Kidney epithelial cell (primary cell): Measurements from ENCODE around the gene NKX1-2. TPM values are rescaled to one million over a fixed set of nuclear protein-coding genes. Genes with fewer than 3 reads are reported as not detected.
A peak's percentile ranks its signal among the peaks of the same experiment; 100 is the strongest.

Experiments used
- DNase-seq: peaks from one replicate; pipeline ENCODE4 v3.0.0-alpha.2; 2010; ENCODE audit warnings: low read depth
- H3K27me3 ChIP-seq: 2 replicates; pipeline ENCODE4 v1.6.0; 2011; ENCODE audit warnings: low read length; ENCODE audit not compliant: control insufficient read depth, insufficient read depth
- H3K36me3 ChIP-seq: 2 replicates; pipeline ENCODE4 v1.5.1; 2011; ENCODE audit warnings: low read length; ENCODE audit not compliant: control insufficient read depth, insufficient read depth
- H3K4me3 ChIP-seq: 2 replicates; pipeline ENCODE4 v1.5.1; 2011; ENCODE audit warnings: low read depth, mild to moderate bottlenecking, control low read depth, low read length
- CTCF ChIP-seq: IDR thresholded peaks from 2 replicates; pipeline ENCODE4 v1.5.1; 2011; ENCODE audit warnings: mild to moderate bottlenecking, moderate library complexity, low read length, control low read depth, inconsistent platforms; ENCODE audit not compliant: insufficient read depth, poor library complexity, severe bottlenecking
- total RNA-seq: library from RNA; depleted of rRNA; stranded (reverse); fragments of >200 nt; gene quantifications from 2 replicates; pipeline ENCODE4 v1.2.3, GENCODE V29; 2015

NKX1-2 gene
- total RNA-seq, 1 donor from 2014 or later, result not detected

DNA sequence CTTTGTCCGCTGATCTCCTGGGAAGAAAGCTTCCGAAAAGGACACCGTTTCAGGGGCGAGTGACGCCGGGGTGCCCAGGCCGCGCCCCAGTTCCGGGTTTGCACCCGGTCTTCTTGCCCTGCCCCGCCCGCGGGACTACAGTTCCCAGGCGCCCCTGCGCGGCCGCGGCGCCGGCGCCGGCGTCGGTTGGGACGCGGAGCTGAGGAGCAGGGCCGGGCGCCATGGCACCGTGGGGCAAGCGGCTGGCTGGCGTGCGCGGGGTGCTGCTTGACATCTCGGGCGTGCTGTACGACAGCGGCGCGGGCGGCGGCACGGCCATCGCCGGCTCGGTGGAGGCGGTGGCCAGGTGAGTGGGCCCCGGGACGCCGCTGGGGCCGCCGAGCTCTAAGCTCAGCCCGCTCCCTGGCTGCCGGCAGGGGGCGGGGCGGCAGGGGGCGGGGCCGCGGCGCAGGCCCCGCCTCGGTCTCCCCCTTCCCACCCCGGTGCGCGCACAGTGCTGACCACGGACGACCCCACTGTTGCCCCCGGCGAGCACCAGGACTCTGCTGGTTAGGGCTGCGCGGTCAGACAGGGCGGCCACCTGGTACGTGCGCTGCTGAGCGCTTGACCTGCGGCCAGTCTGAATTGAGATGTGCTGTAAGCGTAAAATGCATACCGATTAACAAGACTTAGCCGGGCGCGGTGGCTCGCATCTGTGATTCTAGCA is 12.0 kb upstream of the NKX1-2 start, which contains the start of gene LHPP:
LHPP (plus strand) TSS at position 182 of the 706 bp plus-strand sequence; CDS start at position 222, 40 bp downstream.
- TF ChIP-seq CTCF, result no peak
- DNase-seq, result peak; percentile 14
- H3K27me3 ChIP-seq, result peaks cover 2% of the 10 kb centered on the region
- no peaks in the 10 kb centered on the region for H3K36me3 ChIP-seq
- peak within 1 kb of the TSS; percentile 87 for H3K4me3 ChIP-seq

GRCh38 chr10:124460144-124460543 is 10.3 kb upstream of the NKX1-2 start:
- no peaks in the 10 kb centered on the region for H3K36me3 ChIP-seq
- peaks cover 9% of the 10 kb centered on the region for H3K27me3 ChIP-seq
- no peak overlapping the region for H3K4me3 ChIP-seq
- TF ChIP-seq CTCF, result no peak
- DNase-seq, result no peak

DNA sequence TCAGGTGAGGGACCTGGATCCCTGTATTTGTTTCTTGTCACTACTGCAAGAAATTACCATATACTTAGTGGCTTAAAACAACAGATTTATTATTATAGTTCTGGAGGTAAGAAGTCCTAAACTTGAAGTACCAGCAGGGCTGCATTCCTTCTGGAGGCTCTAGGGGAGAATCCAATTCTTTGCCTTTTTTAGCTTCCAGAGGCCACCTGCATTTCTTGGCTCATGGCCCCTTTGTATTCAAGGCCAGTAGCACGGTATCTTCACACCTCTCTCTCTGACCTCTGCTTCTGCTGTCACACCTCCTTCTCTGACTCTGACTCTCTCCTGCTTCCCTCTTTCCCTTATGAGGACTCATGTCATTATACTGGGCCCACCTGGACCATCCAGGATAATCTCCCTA is 9.6 kb upstream of the NKX1-2 start:
- no peak for DNase-seq
- Histone ChIP-seq H3K36me3 (no peaks in the 10 kb centered on the region), H3K27me3 (peaks cover 16% of the 10 kb centered on the region), H3K4me3 (no peak overlapping the region)
- TF ChIP-seq CTCF, result no peak

- no peak for TF ChIP-seq CTCF
- no peak for DNase-seq
- Histone ChIP-seq H3K27me3 (peaks cover 16% of the 10 kb centered on the region), H3K4me3 (no peak overlapping the region), H3K36me3 (no peaks in the 10 kb centered on the region)
These were observed 9.1 kb upstream of the NKX1-2 start for GRCh38 chr10:124458889-124459288.

- DNase-seq, result no peak
- Histone ChIP-seq H3K36me3 (no peaks in the 10 kb centered on the region), H3K27me3 (peaks cover 16% of the 10 kb centered on the region), H3K4me3 (no peak overlapping the region)
- no peak for TF ChIP-seq CTCF
These were observed 8.6 kb upstream of the NKX1-2 start for GRCh38 chr10:124458473-124458872.

DNA sequence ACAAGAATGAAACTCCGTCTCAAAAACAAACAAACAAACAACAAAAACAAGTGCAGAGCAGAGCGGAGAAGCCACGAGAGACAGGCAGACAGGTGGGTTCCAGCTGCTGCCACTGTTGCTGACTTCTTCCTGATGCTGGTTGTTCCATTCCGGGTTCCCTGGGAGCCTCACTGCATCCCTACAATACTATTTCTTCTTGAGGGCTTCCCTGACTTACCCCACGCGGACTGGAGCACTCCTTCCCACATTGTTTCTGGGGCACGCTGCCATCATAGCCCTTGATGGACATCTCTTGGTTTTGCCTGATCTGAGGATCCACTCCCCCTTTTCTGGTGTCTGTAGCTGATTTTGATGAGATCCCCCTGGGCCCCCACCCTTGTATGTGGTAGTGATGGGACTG is 5.6 kb upstream of the NKX1-2 start:
- no peak for DNase-seq
- TF ChIP-seq CTCF, result no peak
- Histone ChIP-seq H3K36me3 (no peaks in the 10 kb centered on the region), H3K4me3 (no peak overlapping the region), H3K27me3 (peaks cover 38% of the 10 kb centered on the region)
